ENCODE results near the gene ECT2. TPM values are rescaled to one million over a fixed set of nuclear protein-coding genes. Genes with fewer than 3 reads are reported as not detected.

ECT2 gene
- total and polyA plus RNA-seq, 9 donors, result 1.5 to 11.7 (median 2.2) TPM

DNA sequence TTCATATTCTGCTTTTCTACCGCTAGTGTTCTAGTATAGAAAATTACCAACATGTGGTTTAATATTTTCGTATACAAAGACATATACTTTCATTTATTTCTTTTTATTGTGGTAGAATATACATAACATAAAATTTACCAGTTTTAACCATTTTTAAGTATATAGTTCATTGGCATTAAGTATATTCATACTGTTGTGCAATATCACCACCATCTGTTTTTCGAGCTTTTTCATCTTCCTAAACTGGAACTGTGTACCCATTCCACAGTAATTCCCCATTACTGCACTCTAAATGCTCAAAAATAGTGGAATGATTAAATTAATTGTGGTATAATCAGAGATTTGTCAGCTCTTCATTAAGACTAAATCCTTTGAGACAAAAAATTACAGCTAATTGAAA, 62.9 kb downstream of the ECT2 start:
- WGBS, 3 donors, result 96 to 100% (median 98%) methylated on average over 3 of the region's 3 CpGs
- no peaks in the 10 kb centered on the region for H3K27me3 ChIP-seq
- intact Hi-C loops (cut with DNase I), result no loop called here
- no peak overlapping the region for H3K4me3 ChIP-seq
- H3K4me1 ChIP-seq (ENCODE audit: insufficient read depth), result no peaks in the 10 kb centered on the region
- TF ChIP-seq POLR2A (IDR thresholded peaks at IDR 0.05) (no peak), EP300 (IDR thresholded peaks at IDR 0.05) (no peak)
- TF ChIP-seq, protein P1, sequence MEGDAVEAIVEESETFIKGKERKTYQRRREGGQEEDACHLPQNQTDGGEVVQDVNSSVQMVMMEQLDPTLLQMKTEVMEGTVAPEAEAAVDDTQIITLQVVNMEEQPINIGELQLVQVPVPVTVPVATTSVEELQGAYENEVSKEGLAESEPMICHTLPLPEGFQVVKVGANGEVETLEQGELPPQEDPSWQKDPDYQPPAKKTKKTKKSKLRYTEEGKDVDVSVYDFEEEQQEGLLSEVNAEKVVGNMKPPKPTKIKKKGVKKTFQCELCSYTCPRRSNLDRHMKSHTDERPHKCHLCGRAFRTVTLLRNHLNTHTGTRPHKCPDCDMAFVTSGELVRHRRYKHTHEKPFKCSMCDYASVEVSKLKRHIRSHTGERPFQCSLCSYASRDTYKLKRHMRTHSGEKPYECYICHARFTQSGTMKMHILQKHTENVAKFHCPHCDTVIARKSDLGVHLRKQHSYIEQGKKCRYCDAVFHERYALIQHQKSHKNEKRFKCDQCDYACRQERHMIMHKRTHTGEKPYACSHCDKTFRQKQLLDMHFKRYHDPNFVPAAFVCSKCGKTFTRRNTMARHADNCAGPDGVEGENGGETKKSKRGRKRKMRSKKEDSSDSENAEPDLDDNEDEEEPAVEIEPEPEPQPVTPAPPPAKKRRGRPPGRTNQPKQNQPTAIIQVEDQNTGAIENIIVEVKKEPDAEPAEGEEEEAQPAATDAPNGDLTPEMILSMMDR (IDR thresholded peaks at IDR 0.05), result no peak
- no peak overlapping the region for H3K27ac ChIP-seq
- DNase-seq, result no peak
- H3K9me3 ChIP-seq, result no peaks in the 10 kb centered on the region
- H3K36me3 ChIP-seq, result no peaks in the 10 kb centered on the region

DNA sequence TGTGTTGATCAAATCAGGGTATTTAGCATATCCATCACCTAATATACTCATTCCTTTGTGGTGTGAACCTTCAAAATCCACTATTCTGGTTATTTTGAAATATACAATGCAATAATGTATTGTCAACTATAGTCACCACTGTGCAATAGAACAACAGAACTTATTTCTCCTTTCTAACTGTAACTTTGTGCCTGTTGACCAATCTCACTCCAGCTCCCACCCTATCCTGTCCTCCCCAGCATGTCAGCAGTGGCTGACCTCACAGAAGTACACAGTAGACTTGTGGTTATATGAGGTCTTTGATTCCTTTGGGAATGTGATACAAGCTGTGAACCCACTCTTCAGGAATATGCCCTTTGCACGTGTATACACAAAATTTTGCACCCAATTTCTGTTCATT, 64.2 kb downstream of the ECT2 start:
- intact Hi-C loops (cut with DNase I), result no loop called here
- H3K9me3 ChIP-seq, result no peaks in the 10 kb centered on the region
- WGBS, 3 donors, result 63 to 78% (median 73%) methylated on average over 1 of the region's 1 CpG
- no peak for DNase-seq
- no peaks in the 10 kb centered on the region for H3K4me1 ChIP-seq (ENCODE audit: insufficient read depth)
- no peaks in the 10 kb centered on the region for H3K27me3 ChIP-seq
- H3K4me3 ChIP-seq, result no peak overlapping the region
- TF ChIP-seq EP300 (IDR thresholded peaks at IDR 0.05), result no peak
- no peak overlapping the region for H3K27ac ChIP-seq
- no peaks in the 10 kb centered on the region for H3K36me3 ChIP-seq

DNA sequence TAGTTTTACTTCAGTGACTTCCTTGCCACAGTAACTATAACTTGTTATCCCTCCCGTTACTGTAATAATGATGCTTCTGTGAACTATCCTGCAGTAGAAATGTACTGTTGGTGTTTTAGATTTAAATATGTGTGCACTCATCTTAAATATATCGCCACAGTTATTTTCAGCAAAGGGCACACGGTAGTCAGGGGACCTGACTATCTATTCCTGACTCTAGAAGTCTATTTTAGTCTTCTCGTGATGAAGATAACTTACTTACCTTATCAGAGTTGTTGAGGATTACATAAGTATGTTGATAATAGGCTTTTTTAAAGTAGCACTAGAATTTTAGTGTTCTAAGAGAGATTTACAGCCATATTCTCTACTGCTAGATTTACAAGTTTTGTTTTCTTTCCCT, 65.3 kb downstream of the ECT2 start:
- Histone ChIP-seq H3K27me3 (no peaks in the 10 kb centered on the region), H3K4me1 (ENCODE audit: insufficient read depth) (no peaks in the 10 kb centered on the region), H3K27ac (no peak overlapping the region), H3K4me3 (no peak overlapping the region), H3K36me3 (no peaks in the 10 kb centered on the region), H3K9me3 (no peaks in the 10 kb centered on the region)
- 40 to 57% (median 50%) methylated on average over 4 of the region's 4 CpGs for WGBS, 3 donors
- no peak for TF ChIP-seq POLR2A (IDR thresholded peaks at IDR 0.05)
- TF ChIP-seq, protein P1 (IDR thresholded peaks at IDR 0.05), result no peak
- TF ChIP-seq EP300 (IDR thresholded peaks at IDR 0.05), result no peak
- intact Hi-C loops (cut with DNase I), result no loop called here
- DNase-seq, result no peak

DNA sequence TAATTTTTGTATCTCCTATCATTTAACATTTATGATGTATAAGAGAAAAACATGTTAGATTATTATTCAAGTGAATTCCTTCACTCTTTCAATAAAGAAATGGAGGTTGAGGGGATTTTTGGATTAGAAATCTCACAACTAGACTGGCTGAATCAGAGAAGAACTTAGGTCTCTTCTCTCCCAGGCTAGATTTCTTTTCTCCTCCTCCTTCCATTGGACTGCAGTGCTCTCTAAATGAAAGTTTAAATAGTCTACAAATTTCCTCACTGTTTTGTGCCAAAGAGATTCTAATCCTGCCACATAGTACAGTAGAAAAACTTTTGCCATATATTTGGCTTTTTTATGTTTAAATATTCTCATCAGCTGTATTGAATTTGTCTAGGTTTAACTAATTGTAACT, 65.8 kb downstream of the ECT2 start:
- Histone ChIP-seq H3K4me1 (ENCODE audit: insufficient read depth) (no peaks in the 10 kb centered on the region), H3K27ac (no peak overlapping the region), H3K4me3 (no peak overlapping the region), H3K36me3 (no peaks in the 10 kb centered on the region), H3K9me3 (no peaks in the 10 kb centered on the region), H3K27me3 (no peaks in the 10 kb centered on the region)
- intact Hi-C loops (cut with DNase I), result no loop called here
- no peak for DNase-seq
- TF ChIP-seq, protein P1 (IDR thresholded peaks at IDR 0.05), result no peak
- no peak for TF ChIP-seq EP300 (IDR thresholded peaks at IDR 0.05)
- TF ChIP-seq POLR2A (IDR thresholded peaks at IDR 0.05), result no peak

DNA sequence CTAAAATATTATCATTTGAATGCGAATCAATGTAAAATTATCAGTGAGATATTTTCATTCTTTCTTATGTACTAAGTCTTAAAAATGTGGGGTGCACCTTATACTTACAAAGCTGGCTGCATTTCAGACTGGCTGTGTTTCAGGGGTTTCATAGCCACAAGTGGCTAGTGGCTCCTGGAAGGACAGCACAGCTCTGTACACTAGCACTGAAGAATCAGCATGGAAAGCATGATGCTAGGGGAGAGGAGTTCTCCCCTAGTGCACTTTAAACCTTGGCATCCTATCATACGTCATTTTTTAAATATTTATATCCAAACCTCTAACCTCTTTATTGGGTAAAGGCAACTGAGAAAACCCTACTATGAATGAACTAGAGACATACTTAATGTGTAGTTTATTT, 66.4 kb downstream of the ECT2 start:
- Histone ChIP-seq H3K27me3 (no peaks in the 10 kb centered on the region), H3K9me3 (no peaks in the 10 kb centered on the region), H3K4me1 (ENCODE audit: insufficient read depth) (no peaks in the 10 kb centered on the region), H3K27ac (no peak overlapping the region), H3K4me3 (no peak overlapping the region), H3K36me3 (no peaks in the 10 kb centered on the region)
- intact Hi-C loops (cut with DNase I), result no loop called here
- WGBS, 3 donors, result 81 to 85% (median 83%) methylated on average over 2 of the region's 2 CpGs
- TF ChIP-seq, protein P1 (IDR thresholded peaks at IDR 0.05), result no peak
- TF ChIP-seq POLR2A (IDR thresholded peaks at IDR 0.05), result no peak
- no peak for TF ChIP-seq EP300 (IDR thresholded peaks at IDR 0.05)
- DNase-seq, result no peak

Data from ovary (tissue), 9 donors.